K562 (cell line): ENCODE data around the gene REC8.

Source experiments
- BRF1 ChIP-seq: IDR thresholded peaks from 3 replicates; pipeline ENCODE4 v1.6.1; 2011; ENCODE audit warnings: borderline replicate concordance, mild to moderate bottlenecking; ENCODE audit not compliant: insufficient read length; ENCODE audit errors: extremely low read depth
- CTCF ChIP-seq, 3 experiments: IDR thresholded peaks in 2 of 3; conservative IDR thresholded peaks in 1 of 3; 2 replicates each; pipeline ENCODE4 v1.5.1; 2011 to 2012; ENCODE audit warnings: low read length in 3 of 3, mild to moderate bottlenecking in 3 of 3, control low read depth in 2 of 3, improper control_type of control experiment in 1 of 3, inconsistent platforms in 1 of 3, low read depth in 1 of 3, mixed read lengths in 1 of 3, moderate library complexity in 1 of 3; ENCODE audit not compliant: insufficient read depth in 2 of 3
- EP300 ChIP-seq: IDR thresholded peaks from 2 replicates; pipeline ENCODE4 v1.6.1; 2012; ENCODE audit warnings: low read length, improper control_type of control experiment
- LEF1 ChIP-seq: fragments of 450-650 bp; IDR thresholded peaks from 2 replicates; pipeline ENCODE4 v1.6.1; 2016; ENCODE audit warnings: mild to moderate bottlenecking
- RAD21 ChIP-seq, 2 experiments: fragments of 250-450 bp in 1 of 2; fragments of 450-650 bp in 1 of 2; sonication (Bioruptor Pico) in 1 of 2; formaldehyde crosslinking in 1 of 2; IDR thresholded peaks in 1 of 2; conservative IDR thresholded peaks in 1 of 2; 2 replicates each; pipeline versions ENCODE4 v1.4.0 to v1.8.0; 2020 to 2022; ENCODE audit warnings: mild to moderate bottlenecking in 2 of 2, moderate library complexity in 1 of 2
- SP1 ChIP-seq: sonication (generic); formaldehyde crosslinking; IDR thresholded peaks from 2 replicates; pipeline ENCODE4 v1.8.1; 2022; ENCODE audit warnings: mild to moderate bottlenecking, missing genetic modification reagents
- TARDBP ChIP-seq: fragments of 450-650 bp; IDR thresholded peaks from 2 replicates; pipeline ENCODE4 v1.6.1; 2016
- TEAD2 ChIP-seq: fragments of 450-650 bp; IDR thresholded peaks from 2 replicates; pipeline ENCODE4 v1.6.1; 2016; ENCODE audit warnings: missing genetic modification characterization, control low read depth, missing compliant biosample characterization
- ZFP1 ChIP-seq: fragments of 450-650 bp; formaldehyde crosslinking; IDR thresholded peaks from 2 replicates; pipeline ENCODE4 v1.4.0; 2020; ENCODE audit warnings: mild to moderate bottlenecking, mixed read lengths
- ZNF512 ChIP-seq: IDR thresholded peaks from 2 replicates; pipeline ENCODE4 v1.6.1; 2016; ENCODE audit warnings: missing genetic modification characterization, missing compliant biosample characterization

- TF ChIP-seq ZFP1 (CRISPR knock-in tag) (no peak), EP300 (no peak), LEF1 (no peak), ZNF512 (tag) (no peak), SP1 (no peak), TARDBP (no peak), BRF1 (no peak), CTCF (IDR thresholded peaks at IDR 0.05 in 2 of 3, conservative IDR thresholded peaks at IDR 0.05 in 1 of 3; ENCODE audit: insufficient read depth in 2 of 3, low read depth in 1 of 3, low read length in 3 of 3) (no peak), RAD21 (CRISPR knock-in tag; conservative IDR thresholded peaks at IDR 0.05 in 1 of 2, IDR thresholded peaks at IDR 0.05 in 1 of 2) (no peak), TEAD2 (no peak)
These were observed 11.9 kb upstream of the REC8 start for GRCh38 chr14:24159777-24160498.
